GM12865 (cell line): ENCODE results near the gene CHST1.

ENCODE experiments used
- DNase-seq: peaks from one replicate; pipeline ENCODE4 v3.0.0; 2010; ENCODE audit warnings: low read depth
- H3K4me3 ChIP-seq: 2 replicates; pipeline ENCODE4 v1.5.1; 2011; ENCODE audit warnings: mild to moderate bottlenecking, low read depth, low read length, control low read depth
- CTCF ChIP-seq: IDR thresholded peaks from 2 replicates; pipeline ENCODE4 v1.5.1; 2011; ENCODE audit warnings: low read length, control low read depth, low read depth, inconsistent platforms; ENCODE audit not compliant: insufficient read depth; ENCODE audit errors: missing control alignments

CHST1 gene

DNA sequence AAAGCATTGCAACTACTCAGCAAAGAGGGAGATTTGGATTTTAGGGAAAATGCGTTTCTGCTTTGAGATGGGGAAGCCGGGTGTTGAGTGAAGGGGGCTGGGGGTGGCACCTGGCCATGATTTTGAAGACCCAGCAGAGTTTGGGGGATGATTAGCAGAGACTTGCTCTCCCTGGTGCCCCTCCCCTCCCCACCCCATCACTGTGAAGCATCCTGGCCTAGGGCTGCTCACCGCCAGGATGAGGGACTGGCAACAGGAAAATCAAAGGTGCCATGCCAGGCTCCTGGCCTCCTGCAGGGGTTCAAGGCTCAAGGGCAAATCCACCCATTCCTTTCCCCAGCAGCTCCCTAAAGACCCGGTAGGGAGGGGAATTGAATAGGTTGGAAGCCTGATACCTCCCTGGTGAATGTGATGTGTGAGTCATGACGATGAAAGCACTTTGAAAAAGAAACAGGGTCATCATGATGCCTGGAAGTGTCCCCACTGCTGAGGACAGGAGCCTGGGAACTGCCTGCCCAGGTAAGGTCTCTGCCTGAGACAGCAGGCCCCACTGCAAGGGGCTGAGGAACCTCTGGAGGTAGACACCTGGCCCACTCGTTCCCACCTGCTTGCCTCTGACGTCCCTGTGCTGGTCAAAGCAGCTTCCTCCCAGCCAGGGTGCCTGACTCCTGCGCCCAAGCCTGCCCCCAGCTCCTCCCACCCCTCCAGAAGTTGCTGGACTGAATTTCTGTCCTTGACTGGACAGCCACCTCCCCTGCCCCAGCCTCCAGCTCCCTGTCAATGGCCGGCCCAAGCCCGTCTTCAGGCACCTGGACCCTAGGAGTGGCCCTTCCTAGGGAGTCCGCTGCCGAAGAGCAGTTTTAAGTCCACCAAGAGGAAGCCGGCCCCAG, 1.7 kb downstream of the CHST1 start:
- TF ChIP-seq CTCF: no peak
- DNase-seq: no peak
- no peak overlapping the region for H3K4me3 ChIP-seq

GRCh38 chr11:45662665-45663485, 2.5 kb downstream of the CHST1 start:
- no peak overlapping the region for H3K4me3 ChIP-seq
- DNase-seq: no peak
- no peak for TF ChIP-seq CTCF

GRCh38 chr11:45662096-45662664, 3.2 kb downstream of the CHST1 start:
- DNase-seq: no peak
- TF ChIP-seq CTCF: no peak
- no peak overlapping the region for H3K4me3 ChIP-seq

DNA sequence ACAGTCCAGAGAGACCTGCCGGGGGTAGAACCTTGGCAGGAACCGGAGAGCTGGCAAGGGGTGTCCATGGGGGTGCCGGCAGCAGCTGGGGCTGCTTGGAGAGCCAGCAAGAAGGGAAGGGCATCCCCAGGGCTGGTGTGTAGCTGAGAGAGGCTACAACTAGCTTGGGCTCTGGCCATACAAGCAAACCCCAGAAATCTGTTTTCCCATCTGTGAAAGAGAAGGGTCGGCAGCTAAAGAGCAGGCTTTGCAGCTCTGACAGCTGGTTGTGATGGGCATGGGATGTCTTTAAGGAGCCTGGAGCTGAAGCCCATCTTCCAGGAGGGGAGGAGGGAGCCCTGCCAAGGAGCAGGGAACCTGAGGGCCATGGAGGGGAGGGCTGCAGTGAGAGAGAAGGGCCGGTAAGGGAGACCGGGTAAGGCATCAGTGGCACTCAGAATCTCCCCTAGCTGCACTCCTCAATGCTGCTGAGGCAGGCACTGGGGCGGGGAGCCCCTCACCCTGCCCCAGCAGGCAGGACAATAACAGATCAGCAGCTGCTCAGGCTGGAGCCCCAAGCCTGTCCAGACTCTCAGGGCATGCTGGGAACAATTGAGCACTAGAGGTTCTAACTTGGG, 3.9 kb downstream of the CHST1 start:
- TF ChIP-seq CTCF: no peak
- DNase-seq: no peak
- H3K4me3 ChIP-seq: no peak overlapping the region

- TF ChIP-seq CTCF: no peak
- DNase-seq: no peak
These were observed 4.5 kb downstream of the CHST1 start for GRCh38 chr11:45660729-45661438.

GRCh38 chr11:45659818-45660160, 5.6 kb downstream of the CHST1 start:
- no peak for DNase-seq
- H3K4me3 ChIP-seq: no peak overlapping the region
- TF ChIP-seq CTCF: no peak

More at GRCh38 chr11:45660729-45661438, 4.5 kb downstream of the CHST1 start:
- no peak overlapping the region for H3K4me3 ChIP-seq
